GM21717 (cell line): ENCODE measurements around the gene FOXN3.
"Not testable (repeated sequence)": the region's sequence is repeated elsewhere in the genome, so short reads cannot be mapped to it uniquely, and the experiment has no call there.

Experiments
- ATAC-seq: cut with Tn5 transposase; IDR thresholded peaks from one replicate; pipeline ENCODE4 v1.9.1; 2021; ENCODE audit warnings: mild to moderate bottlenecking, moderate library complexity; ENCODE audit not compliant: unreplicated experiment

Gene FOXN3

DNA sequence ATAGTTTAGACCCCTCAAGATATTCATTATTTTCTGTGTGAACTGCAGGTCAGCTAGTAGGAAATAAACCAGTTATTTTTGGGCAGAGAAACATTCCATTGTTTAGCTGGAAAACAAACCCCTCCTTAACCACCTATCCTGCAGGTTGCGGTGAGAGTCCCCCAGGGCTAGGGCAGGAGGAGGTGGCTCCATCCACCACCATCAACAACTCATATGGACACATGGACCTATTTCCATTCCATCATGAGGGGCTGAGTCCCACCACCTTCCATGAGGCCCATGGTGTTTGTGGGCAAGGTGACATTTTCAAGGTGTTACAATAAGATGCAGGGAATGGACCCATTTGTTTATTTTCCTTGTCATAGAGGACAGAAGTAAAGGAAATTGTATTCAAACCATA is 160.1 kb downstream of the FOXN3 start:
- no peak for ATAC-seq

DNA sequence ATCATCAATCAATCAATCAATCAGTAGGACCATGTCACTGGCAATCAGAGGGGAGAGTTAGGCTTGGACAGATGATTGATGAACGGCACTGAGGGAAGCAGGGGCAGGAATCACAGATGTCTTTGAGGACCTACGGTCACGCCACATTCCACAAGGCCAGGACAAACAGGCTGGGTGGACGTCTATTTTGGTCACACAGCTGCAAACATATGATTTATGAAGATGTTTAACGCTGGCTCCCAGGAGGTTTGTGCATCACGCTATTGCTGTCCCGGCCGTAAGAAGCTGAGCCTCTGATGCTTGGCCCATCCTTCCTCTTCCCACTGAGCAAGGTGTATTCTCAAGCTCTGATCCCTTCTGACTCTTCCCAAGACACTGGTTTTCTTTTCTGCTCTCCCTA is 160.8 kb downstream of the FOXN3 start:
- ATAC-seq = no peak

DNA sequence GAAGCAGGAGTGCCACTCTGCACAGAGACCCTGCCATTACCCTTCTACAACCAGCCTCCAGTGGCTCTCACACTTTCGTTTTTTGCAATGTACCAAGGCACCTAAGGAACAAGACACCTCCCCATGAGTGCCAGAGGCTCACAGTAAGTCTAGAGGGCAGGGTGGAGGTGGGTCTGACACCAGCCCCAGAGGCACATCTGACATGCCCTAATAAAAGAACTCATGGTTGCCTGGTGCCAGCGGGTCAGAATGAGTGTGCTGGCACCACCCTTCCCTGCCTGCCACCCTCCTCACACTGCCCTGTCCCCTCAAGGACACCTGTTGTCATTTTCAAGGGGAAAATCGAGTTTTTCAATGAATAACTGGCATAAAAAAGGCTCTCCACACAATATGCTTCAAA is 161.2 kb downstream of the FOXN3 start:
- no peak for ATAC-seq

GRCh38 chr14:89255012-89255411 is 162.0 kb downstream of the FOXN3 start:
- no peak for ATAC-seq

- ATAC-seq = no peak
Measured at GRCh38 chr14:89254166-89254909, 162.7 kb downstream of the FOXN3 start.

DNA sequence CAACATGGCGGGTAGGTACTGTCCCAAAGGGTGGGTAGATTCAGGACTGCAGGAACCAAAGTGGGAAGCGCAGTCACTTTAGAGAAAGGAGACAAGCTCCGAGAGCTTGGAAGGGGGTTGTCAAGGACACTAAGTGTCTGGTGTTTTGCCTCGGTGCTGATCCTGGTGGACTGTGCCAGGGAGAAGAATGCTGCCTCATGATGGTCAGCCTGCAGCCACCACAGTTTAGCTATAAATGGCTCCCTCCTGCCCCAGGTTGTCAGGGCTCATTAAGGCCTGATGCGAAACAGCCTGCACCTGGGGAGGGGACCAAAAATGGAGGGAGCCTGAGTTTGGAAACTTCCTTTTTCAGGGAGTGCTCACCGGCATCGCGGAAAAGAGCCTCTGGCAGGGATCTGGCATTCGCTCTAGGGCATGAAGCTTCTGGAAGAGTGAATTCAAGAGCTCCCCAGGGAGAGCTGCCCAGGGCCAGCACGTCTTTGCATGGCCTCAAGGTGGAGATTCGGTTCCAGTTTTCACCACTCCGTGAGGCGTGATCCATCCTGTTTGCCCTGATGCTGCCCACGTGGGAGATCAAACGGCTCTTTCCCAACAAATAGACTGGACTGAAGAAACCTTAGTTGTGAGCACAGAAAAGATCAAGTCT is 164.0 kb downstream of the FOXN3 start:
- no peak for ATAC-seq

GRCh38 chr14:89251061-89251460 is 166.0 kb downstream of the FOXN3 start:
- no peak for ATAC-seq

DNA sequence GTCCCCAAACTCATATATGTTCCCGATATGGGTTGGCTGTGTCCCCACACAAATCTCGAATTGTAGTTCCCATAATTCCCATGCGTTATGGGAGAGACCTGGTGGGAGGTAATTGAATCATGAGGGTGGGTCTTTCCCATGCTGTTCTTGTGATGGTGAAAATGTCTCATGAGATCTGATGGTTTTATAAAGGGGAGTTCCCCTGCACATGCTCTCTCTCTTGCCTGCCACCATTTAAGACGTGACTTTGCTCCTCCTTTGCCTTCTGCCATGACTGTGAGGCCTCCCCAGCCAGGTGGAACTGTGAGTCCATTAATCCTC is 166.4 kb downstream of the FOXN3 start:
- not testable (repeated sequence) for ATAC-seq

DNA sequence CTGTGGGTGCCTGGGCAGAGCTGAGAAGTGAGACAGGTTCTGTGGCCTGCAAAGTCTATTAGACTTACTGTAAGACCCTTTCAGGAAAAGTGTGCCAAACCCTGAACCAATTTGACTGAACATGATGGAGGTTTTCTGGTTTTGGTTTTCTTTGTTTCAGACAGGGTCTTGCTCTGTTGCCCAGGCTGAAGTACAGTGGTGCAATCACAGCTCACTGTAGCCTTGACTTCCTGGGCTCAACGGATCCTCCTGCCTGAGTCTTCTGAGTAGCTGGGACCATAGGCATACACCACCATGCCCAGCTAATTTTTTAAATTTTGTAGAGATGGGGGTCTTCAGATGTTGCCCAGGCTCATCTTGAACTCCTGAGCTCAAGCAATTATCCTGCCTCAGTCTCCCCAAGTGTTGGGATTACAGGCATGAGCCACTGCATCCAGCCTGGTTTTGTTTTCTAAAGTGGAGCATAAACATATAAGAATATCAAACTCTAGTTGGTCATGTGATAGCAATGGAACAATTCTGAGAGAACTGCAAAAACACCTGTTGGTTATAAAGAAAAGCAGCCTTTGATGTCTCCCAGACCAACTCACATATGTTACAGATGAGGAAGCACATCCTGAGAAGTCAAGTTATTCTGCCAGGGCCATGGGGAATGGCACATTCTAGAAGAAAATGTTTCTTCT is 166.9 kb downstream of the FOXN3 start:
- ATAC-seq = no peak

GRCh38 chr14:89249065-89249695 is 167.9 kb downstream of the FOXN3 start:
- no peak for ATAC-seq

DNA sequence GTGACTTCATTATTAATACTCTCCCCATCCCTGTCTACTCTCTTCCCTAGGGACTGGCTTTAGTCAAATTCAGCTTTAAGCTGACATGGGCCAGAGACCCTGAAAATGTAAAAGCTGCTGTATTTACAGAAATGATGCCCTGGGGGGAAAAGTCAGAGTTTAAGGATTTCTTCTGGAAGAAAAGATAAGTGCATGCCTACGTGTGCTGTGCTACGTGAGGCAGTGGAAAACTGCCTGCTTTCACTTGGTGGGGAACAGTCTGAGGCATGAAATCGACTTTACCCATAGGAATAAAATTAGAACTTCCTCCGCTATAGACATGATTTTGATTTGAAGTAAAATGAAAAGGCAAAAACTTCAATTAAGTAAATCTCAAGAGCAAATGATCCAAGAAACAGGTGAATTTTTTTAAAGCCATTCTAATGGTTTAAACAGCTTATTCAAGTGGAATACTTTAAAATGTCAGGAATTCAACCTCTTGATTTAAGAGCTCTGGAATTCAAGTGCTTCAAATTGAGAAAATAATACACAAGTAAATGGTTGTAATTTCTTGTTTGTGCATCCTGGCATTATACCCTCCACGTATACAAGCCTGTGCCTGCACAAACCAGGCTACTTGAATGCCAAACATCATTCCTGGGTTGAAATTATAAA is 168.5 kb downstream of the FOXN3 start:
- no peak for ATAC-seq

DNA sequence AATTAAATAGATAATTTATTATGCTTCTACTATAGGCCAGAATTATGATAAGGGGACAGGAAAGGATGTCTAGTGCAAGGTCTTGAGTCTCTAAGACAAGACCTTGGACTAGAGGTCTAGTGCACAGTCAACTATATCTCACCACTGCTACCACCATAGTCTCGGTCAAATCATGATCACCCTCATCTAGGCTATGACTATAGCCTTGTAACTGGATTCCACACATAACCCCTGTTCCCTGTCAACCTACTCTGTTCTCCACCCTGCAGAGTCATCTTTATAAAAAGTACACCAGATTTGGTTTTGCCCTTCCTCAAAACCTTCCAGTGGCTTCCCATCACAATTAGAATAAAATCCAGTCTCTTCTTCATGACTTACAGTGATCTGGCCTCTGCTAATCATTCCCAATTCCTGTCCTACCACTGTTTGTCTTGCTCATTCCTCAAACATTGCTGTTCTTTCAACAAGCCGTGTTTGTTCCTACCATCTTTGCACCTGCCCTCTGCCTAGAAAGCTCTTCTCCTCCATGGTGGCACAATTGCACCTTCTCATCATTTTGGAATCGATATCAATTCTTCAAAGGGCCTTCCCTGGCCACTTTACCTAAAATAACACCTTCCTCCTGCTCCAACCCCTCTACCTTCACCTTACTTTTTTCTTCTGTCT is 169.4 kb downstream of the FOXN3 start:
- no peak for ATAC-seq

DNA sequence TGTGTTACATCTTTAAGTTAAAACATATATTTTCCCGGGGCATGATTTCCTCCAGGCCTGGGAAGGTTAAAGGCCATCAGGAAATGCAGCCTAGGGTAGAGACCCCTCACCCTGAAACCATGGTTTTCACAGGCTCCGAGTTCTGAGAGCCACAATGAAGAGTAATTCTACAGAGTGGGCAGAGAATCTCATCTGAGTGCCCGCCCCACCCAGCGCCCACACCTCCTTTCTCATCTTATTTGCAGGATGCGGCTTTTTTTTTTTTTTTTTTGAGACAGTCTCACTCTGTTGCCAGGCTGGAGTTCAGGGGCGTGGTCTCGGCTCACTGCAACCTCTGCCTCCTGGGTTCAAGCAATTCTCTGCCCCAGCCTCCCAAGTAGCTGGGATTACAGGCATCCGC is 170.7 kb downstream of the FOXN3 start:
- ATAC-seq = no peak

DNA sequence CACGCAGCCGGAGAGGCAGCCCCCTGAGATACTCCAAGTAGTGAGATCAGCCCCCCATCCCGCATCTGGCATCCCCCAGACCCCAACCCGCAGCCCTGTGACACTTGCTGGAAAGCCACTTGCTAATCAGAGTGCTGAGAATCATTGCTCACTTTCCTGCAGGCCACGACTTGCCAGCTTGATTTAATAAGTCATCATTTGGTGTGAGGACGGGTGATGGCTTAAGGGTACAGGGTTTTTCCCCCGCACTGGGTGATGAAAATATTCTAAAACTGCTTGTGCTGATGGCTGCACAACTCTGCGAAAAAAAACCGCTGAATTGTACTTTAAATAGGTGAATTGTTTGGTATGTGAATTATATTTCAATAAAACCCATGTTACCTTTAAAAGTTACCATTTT is 171.2 kb downstream of the FOXN3 start:
- no peak for ATAC-seq

DNA sequence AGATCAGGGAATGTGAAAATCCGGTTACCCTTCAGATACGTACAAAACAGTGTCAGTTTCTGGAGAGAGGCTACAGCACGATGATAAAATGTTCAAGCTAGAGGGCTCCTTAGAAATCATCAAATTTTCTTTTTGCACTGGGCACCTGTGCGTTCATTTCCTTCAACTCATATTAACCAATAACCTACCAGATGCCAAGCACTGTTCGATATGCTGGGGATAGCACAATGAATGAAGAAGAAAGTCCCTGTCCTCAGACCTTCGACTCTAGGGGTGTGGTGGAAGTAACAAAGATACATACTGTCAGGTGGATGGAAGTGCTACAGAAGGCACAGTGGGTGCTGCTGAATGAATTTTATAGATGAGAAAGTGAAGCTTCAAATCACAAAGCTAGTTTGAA is 172.3 kb downstream of the FOXN3 start:
- ATAC-seq = no peak

DNA sequence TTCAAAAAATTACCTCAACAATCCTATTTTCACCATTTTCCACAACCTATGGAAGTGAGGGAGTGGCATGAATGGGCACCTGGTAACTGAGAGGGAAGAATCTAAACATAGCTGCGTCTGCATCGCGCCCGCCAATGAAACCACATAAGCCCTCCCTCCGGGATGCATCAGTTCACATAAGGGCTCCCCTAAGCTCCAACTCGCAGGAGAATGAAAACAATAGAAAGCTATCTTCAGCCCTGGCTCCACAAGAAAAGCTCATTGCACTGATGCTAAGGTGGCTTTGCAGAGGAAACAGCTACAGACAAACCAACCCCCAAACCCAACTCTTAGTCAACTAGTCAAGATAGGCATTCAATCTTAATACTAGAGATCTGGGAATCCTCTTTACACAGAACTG is 173.3 kb downstream of the FOXN3 start:
- ATAC-seq = no peak

DNA sequence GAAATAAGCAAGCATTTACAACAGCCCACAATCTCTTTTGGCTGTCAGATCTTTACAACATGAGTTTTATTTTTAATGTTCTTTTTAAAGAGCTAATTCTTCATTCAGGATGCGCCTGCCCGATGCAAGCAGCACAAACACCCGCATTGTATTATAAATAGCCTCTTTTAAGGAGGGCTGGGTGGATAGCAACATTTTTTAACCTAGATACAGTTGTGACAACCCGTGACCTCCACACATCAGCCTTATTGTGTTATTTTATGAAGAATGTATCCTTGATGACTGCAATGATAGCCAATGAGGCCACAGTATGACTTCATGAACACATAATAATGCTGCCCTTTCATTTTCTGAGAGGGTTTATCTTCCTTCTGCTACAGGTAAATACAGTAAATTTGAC is 173.7 kb downstream of the FOXN3 start:
- no peak for ATAC-seq

GRCh38 chr14:89242652-89243279 is 174.3 kb downstream of the FOXN3 start:
- no peak for ATAC-seq

DNA sequence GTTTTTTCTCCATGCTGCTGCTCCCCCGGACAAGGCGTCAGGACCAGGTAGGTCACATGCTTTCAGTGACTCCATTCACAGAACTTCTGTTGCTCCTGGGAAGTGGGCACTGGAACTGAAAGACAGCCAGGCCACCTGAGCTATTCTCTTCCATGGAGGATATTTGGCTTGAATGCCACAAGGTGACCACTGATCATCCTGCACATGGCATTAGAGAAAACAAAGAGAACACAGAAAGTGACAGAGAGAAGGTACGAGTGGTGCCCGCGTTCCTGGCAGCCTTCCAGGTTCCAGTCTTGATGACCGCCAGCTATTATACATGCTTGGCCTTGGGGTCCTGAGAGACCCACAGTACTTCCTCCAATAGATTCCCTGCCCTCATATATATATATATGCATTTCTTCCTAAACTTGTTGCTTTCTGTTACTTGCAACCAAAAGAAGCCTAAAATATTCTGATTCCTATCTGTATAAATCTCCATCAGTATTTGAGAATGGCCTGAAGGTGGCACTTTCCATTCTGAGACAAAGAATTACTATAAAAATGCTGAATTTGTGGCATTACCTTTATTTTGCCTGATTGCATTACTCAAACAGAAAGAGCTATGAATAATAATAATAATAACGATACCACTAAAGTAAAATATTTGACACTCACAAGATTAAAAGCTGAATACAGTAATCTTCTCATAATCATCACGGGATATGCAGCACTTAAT is 174.9 kb downstream of the FOXN3 start:
- ATAC-seq = no peak

- ATAC-seq = no peak
Measured at GRCh38 chr14:89241257-89241656, 175.8 kb downstream of the FOXN3 start.
